Measurements from ENCODE around the gene SUGP1.

- TF ChIP-seq, protein P1, sequence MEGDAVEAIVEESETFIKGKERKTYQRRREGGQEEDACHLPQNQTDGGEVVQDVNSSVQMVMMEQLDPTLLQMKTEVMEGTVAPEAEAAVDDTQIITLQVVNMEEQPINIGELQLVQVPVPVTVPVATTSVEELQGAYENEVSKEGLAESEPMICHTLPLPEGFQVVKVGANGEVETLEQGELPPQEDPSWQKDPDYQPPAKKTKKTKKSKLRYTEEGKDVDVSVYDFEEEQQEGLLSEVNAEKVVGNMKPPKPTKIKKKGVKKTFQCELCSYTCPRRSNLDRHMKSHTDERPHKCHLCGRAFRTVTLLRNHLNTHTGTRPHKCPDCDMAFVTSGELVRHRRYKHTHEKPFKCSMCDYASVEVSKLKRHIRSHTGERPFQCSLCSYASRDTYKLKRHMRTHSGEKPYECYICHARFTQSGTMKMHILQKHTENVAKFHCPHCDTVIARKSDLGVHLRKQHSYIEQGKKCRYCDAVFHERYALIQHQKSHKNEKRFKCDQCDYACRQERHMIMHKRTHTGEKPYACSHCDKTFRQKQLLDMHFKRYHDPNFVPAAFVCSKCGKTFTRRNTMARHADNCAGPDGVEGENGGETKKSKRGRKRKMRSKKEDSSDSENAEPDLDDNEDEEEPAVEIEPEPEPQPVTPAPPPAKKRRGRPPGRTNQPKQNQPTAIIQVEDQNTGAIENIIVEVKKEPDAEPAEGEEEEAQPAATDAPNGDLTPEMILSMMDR (IDR thresholded peaks at IDR 0.05; ENCODE audit: borderline replicate concordance, extremely low read depth, low read length, poor library complexity, severe bottlenecking) = no peak
- no peak for TF ChIP-seq EZH2 (IDR thresholded peaks at IDR 0.05; ENCODE audit: borderline replicate concordance, low read depth, low read length, severe bottlenecking)
Observed at GRCh38 chr19:19232261-19232721, 88.0 kb downstream of the SUGP1 start.

Data from DND-41 (cell line).